Upper lobe of left lung (tissue), 4 donors: ENCODE data around the gene OCIAD1.

Experiments used
- CTCF ChIP-seq, 6 experiments: fragments of 450-650 bp in 4 of 6; fragments of 200-600 bp in 2 of 6; sonication (generic) in 2 of 6; IDR thresholded peaks; one replicate each; pipeline ENCODE4 v1.5.1; 2016 to 2019; ENCODE audit warnings: antibody characterized with exemption in 6 of 6
- EP300 ChIP-seq, 4 donors: sonication (generic); formaldehyde crosslinking; IDR thresholded peaks; one replicate each; pipeline ENCODE4 v1.5.1; 2017; ENCODE audit warnings: antibody characterized with exemption in 4 of 4, control low read depth in 2 of 4

DNA sequence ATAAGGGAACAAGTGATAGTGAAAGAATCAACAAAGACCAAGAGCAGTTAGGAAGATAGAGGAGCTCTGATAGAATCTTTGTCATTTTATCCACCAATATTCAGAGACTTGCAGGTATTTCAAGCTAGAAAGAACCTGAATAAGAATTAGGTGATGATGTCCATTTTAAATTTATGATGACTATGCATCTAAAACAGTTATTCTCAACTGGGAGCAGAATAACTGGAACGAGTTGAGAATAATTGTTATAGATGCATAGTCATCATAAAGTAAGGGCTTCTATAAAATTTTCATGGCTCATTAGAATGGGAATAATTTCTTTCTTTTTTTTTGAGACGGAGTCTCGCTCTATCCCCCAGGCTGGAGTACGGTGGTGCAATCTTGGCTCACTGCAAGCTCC is 5.8 kb downstream of the OCIAD1 start:
- TF ChIP-seq CTCF (IDR thresholded peaks at IDR 0.05) (no peak), EP300 (IDR thresholded peaks at IDR 0.05) (no peak)
